Panc1 (cell line): ENCODE data around the gene TMX4. TPM values are rescaled to one million over a fixed set of nuclear protein-coding genes. Genes with fewer than 3 reads are reported as not detected.

ENCODE experiments used
- ATAC-seq: fragments of 200-7000 bp; cut with Tn5 transposase; 2 replicates; pipeline ENCODE4 v1.9.1; 2020; ENCODE audit warnings: mild to moderate bottlenecking, moderate library complexity
- BruUV-seq: library from RNA; stranded (reverse); fragments of 400-500 nt; replicated peaks from 2 replicates; lab custom pipeline; 2021; lab: Mats Ljungman, UMichigan
- CTCF ChIA-PET: fragments of 300-600 bp; sonication (Branson Sonifier 250); formaldehyde crosslinking; loops from one replicate; lab custom pipeline; 2022; ENCODE audit warnings: antibody characterized with exemption; lab: Charles Lee
- POLR2A ChIA-PET: fragments of 300-600 bp; sonication (Branson Sonifier 250); formaldehyde crosslinking; loops from one replicate; lab custom pipeline; 2022; ENCODE audit warnings: antibody characterized with exemption; lab: Charles Lee
- DNase-seq: peaks from one replicate; pipeline ENCODE4 v3.0.0-alpha.2; 2010; ENCODE audit warnings: low read depth, low spot score
- H3K27ac ChIP-seq: 2 replicates; pipeline ENCODE4 v1.5.1; 2011; ENCODE audit warnings: mild to moderate bottlenecking, low read length, inconsistent platforms
- H3K27me3 ChIP-seq: fragments of 200-500 bp; sonication (Bioruptor generic); 2 replicates; pipeline ENCODE4 v1.6.0; 2014; ENCODE audit warnings: low read length, inconsistent platforms; ENCODE audit not compliant: control insufficient read depth, insufficient read depth
- H3K36me3 ChIP-seq: fragments of 200-500 bp; sonication (Bioruptor generic); 2 replicates; pipeline ENCODE4 v1.5.1; 2014; ENCODE audit warnings: inconsistent platforms, mild to moderate bottlenecking, low read length, moderate library complexity; ENCODE audit not compliant: control insufficient read depth, insufficient read depth
- H3K4me1 ChIP-seq: 2 replicates; pipeline ENCODE4 v1.5.1; 2011; ENCODE audit warnings: inconsistent platforms, mild to moderate bottlenecking, low read length, moderate library complexity; ENCODE audit not compliant: control insufficient read depth, insufficient read depth
- H3K4me3 ChIP-seq, 2 experiments: 2 replicates each; pipeline ENCODE4 v1.5.1; 2011 to 2012; ENCODE audit warnings: low read depth in 2 of 2, low read length in 2 of 2, mild to moderate bottlenecking in 2 of 2, inconsistent platforms in 1 of 2, moderate library complexity in 1 of 2
- H3K9me3 ChIP-seq: fragments of 200-500 bp; sonication (Bioruptor generic); 2 replicates; pipeline ENCODE4 v1.5.1; 2014; ENCODE audit warnings: low read depth, mild to moderate bottlenecking, inconsistent platforms, low read length, moderate library complexity; ENCODE audit not compliant: control insufficient read depth, insufficient read depth
- CTCF ChIP-seq: fragments of 450-650 bp; IDR thresholded peaks from 2 replicates; pipeline ENCODE4 v1.5.1; 2017; ENCODE audit warnings: mild to moderate bottlenecking
- POLR2AphosphoS5 ChIP-seq: IDR thresholded peaks from 2 replicates; pipeline ENCODE4 v1.6.1; 2012; ENCODE audit warnings: mild to moderate bottlenecking, low read depth, low read length, moderate library complexity
- REST ChIP-seq, 2 experiments: IDR thresholded peaks; 2 replicates each; pipeline ENCODE4 v1.6.1; 2011 to 2012; ENCODE audit warnings: low read depth in 2 of 2, control low read depth in 1 of 2, low read length in 1 of 2, mild to moderate bottlenecking in 1 of 2, moderate library complexity in 1 of 2; ENCODE audit not compliant: insufficient read depth in 1 of 2
- SIN3A ChIP-seq: IDR thresholded peaks from 2 replicates; pipeline ENCODE4 v1.6.1; 2012; ENCODE audit warnings: low read depth, mild to moderate bottlenecking, low read length, moderate library complexity, borderline replicate concordance; ENCODE audit not compliant: insufficient read depth
- TCF7L2 ChIP-seq: IDR thresholded peaks from 2 replicates; pipeline ENCODE4 v1.6.1; 2011; ENCODE audit warnings: mild to moderate bottlenecking, low read depth, low read length, inconsistent platforms
- in situ Hi-C: cut with HindIII; loops from 2 replicates; pipeline ENCODE4 v1.10.0; 2016; ENCODE audit warnings: low sequenced_read_pairs, low pct_unique_long_range_greater_than_20kb
- intact Hi-C: fragments of 100-400 bp; cut with micrococcal nuclease; formaldehyde crosslinking; loops from one replicate; pipeline ENCODE4 v1.10.0; 2022; ENCODE audit not compliant: unreplicated experiment
- total RNA-seq: library from RNA; stranded (reverse); gene quantifications from one replicate; pipeline ENCODE4 v1.2.1, GENCODE V29; 2021; ENCODE audit not compliant: unreplicated experiment

The TMX4 gene
- total RNA-seq, 1 experiment from 2014 or later, result 34.6 TPM

GRCh38 chr20:7971536-7972280 lies 47.9 kb downstream of the TMX4 start:
- POLR2A ChIA-PET, result no interaction called here

More at GRCh38 chr20:7971536-7972280, 47.9 kb downstream of the TMX4 start:
- intact Hi-C loops (no loop called here), in situ Hi-C loops (no loop called here)
- Histone ChIP-seq H3K4me1 (no peaks in the 10 kb centered on the region), H3K4me3 (no peak overlapping the region), H3K9me3 (no peaks in the 10 kb centered on the region), H3K36me3 (no peaks in the 10 kb centered on the region), H3K27me3 (no peaks in the 10 kb centered on the region), H3K27ac (no peak overlapping the region)
- ATAC-seq (no peak), DNase-seq (no peak)
- TF ChIP-seq POLR2AphosphoS5, result no peak
- no peak for TF ChIP-seq CTCF
- TF ChIP-seq TCF7L2, result no peak
- TF ChIP-seq SIN3A, result no peak
- no peak for TF ChIP-seq REST (IDR thresholded peaks at IDR 0.05; ENCODE audit: insufficient read depth in 1 of 2, low read depth in 2 of 2, low read length in 1 of 2)
- no TSS peak for BruUV-seq
- CTCF ChIA-PET, result interaction anchor here (0.6 kb wide), 1 partner anchor 307 kb away, joined by 3 read pairs; no protein-coding TSS in a partner anchor
